IMR-90 (cell line): ENCODE measurements around the gene MRPL51. TPM values are rescaled to one million over a fixed set of nuclear protein-coding genes. Genes with fewer than 3 reads are reported as not detected.

ENCODE experiments used
- ATAC-seq: fragments of 200-7000 bp; cut with Tn5 transposase; 2 replicates; pipeline ENCODE4 v1.9.1; 2020; ENCODE audit warnings: low read depth, mild to moderate bottlenecking, moderate library complexity
- BruUV-seq: library from RNA; stranded (reverse); fragments of 400-500 nt; replicated peaks from 2 replicates; lab custom pipeline; 2021; lab: Mats Ljungman, UMichigan
- CTCF ChIA-PET: fragments of 300-600 bp; formaldehyde crosslinking; extraction: SDS; loops from one replicate; lab custom pipeline; 2021; ENCODE audit warnings: antibody characterized with exemption; lab: Yijun Ruan, JAX
- POLR2A ChIA-PET: fragments of 300-600 bp; sonication (Branson Sonifier 250); formaldehyde crosslinking; loops from one replicate; lab custom pipeline; 2022; ENCODE audit warnings: antibody characterized with exemption; ENCODE audit not compliant: unreplicated experiment; lab: Charles Lee
- DNase-seq: peaks from one replicate; pipeline ENCODE4 v3.0.0; 2013
- H2AFZ ChIP-seq: replicated peaks from 2 replicates; pipeline ENCODE3; 2013; ENCODE audit warnings: low read length, mild to moderate bottlenecking; ENCODE audit not compliant: poor library complexity
- H2AK5ac ChIP-seq: 2 replicates; pipeline ENCODE4 v1.6.1; 2013; ENCODE audit warnings: low read depth, low read length, inconsistent platforms
- H2AK9ac ChIP-seq: replicated peaks from 2 replicates; pipeline ENCODE3; 2013; ENCODE audit warnings: mild to moderate bottlenecking, low read depth, low read length, moderate library complexity; ENCODE audit not compliant: poor library complexity
- H2BK120ac ChIP-seq: 2 replicates; pipeline ENCODE4 v1.6.1; 2013; ENCODE audit warnings: low read depth, low read length, inconsistent platforms
- H2BK15ac ChIP-seq: 3 replicates; pipeline ENCODE4 v1.6.1; 2013; ENCODE audit warnings: low read depth, low read length, inconsistent platforms
- H2BK20ac ChIP-seq: 2 replicates; pipeline ENCODE4 v1.6.1; 2013; ENCODE audit warnings: low read depth, mild to moderate bottlenecking, inconsistent platforms, low read length, moderate library complexity
- H2BK5ac ChIP-seq: 2 replicates; pipeline ENCODE4 v1.6.1; 2013; ENCODE audit warnings: mild to moderate bottlenecking, low read depth, low read length, inconsistent platforms; ENCODE audit not compliant: poor library complexity, severe bottlenecking
- H3K14ac ChIP-seq: replicated peaks from 2 replicates; pipeline ENCODE4 v1.6.1; 2013; ENCODE audit warnings: low read depth, low read length, inconsistent platforms
- H3K18ac ChIP-seq: 2 replicates; pipeline ENCODE4 v1.6.1; 2013; ENCODE audit warnings: low read depth, low read length, control low read depth
- H3K23ac ChIP-seq: 2 replicates; pipeline ENCODE4 v1.6.1; 2013; ENCODE audit warnings: low read depth, low read length, inconsistent platforms
- H3K27ac ChIP-seq: 2 replicates; pipeline ENCODE4 v1.5.1; 2013; ENCODE audit warnings: mild to moderate bottlenecking, control low read depth, low read length; ENCODE audit not compliant: insufficient read depth
- H3K27me3 ChIP-seq: 2 replicates; pipeline ENCODE4 v1.6.1; 2013; ENCODE audit warnings: low read length; ENCODE audit not compliant: control insufficient read depth, insufficient read depth
- H3K36me3 ChIP-seq: 2 replicates; pipeline ENCODE4 v1.6.1; 2013; ENCODE audit warnings: low read length, mixed read lengths; ENCODE audit not compliant: control insufficient read depth, insufficient read depth
- H3K4ac ChIP-seq: 2 replicates; pipeline ENCODE4 v1.6.1; 2013; ENCODE audit warnings: low read depth, low read length, inconsistent platforms
- H3K4me1 ChIP-seq: 2 replicates; pipeline ENCODE4 v1.6.1; 2013; ENCODE audit warnings: low read length, mixed read lengths; ENCODE audit not compliant: control insufficient read depth, insufficient read depth
- H3K4me2 ChIP-seq: 2 replicates; pipeline ENCODE4 v1.6.1; 2013; ENCODE audit warnings: low read depth, mild to moderate bottlenecking, control low read depth, low read length, moderate library complexity
- H3K4me3 ChIP-seq: 2 replicates; pipeline ENCODE4 v1.5.1; 2013; ENCODE audit warnings: low read depth, mild to moderate bottlenecking, control low read depth, low read length, moderate library complexity; ENCODE audit not compliant: insufficient read depth
- H3K56ac ChIP-seq: 2 replicates; pipeline ENCODE4 v1.6.1; 2013; ENCODE audit warnings: low read length, inconsistent platforms; ENCODE audit not compliant: insufficient read depth; ENCODE audit errors: extremely low read depth
- H3K79me1 ChIP-seq, 2 experiments: 2 replicates each; pipeline ENCODE4 v1.6.1; 2013; ENCODE audit warnings: low read length in 2 of 2, inconsistent platforms in 1 of 2, low read depth in 1 of 2
- H3K9ac ChIP-seq: 2 replicates; pipeline ENCODE4 v1.6.1; 2013; ENCODE audit warnings: low read depth, low read length, control low read depth
- H3K9me1 ChIP-seq: 2 replicates; pipeline ENCODE4 v1.6.1; 2013; ENCODE audit warnings: low read length, inconsistent platforms; ENCODE audit not compliant: insufficient read depth
- H3K9me3 ChIP-seq: 2 replicates; pipeline ENCODE4 v1.6.1; 2013; ENCODE audit warnings: low read length; ENCODE audit not compliant: control insufficient read depth, insufficient read depth
- H4K20me1 ChIP-seq: 2 replicates; pipeline ENCODE4 v1.6.1; 2013; ENCODE audit warnings: low read length, inconsistent platforms; ENCODE audit not compliant: insufficient read depth
- H4K5ac ChIP-seq: 2 replicates; pipeline ENCODE4 v1.6.1; 2013; ENCODE audit warnings: mild to moderate bottlenecking, low read depth, low read length, control low read depth
- H4K8ac ChIP-seq, 2 experiments: 2 replicates each; pipeline ENCODE4 v1.6.1; 2013; ENCODE audit warnings: low read depth in 2 of 2, low read length in 2 of 2, control low read depth in 1 of 2, inconsistent platforms in 1 of 2
- H4K91ac ChIP-seq: 2 replicates; pipeline ENCODE4 v1.6.1; 2013; ENCODE audit warnings: low read depth, low read length, inconsistent platforms; ENCODE audit not compliant: insufficient read depth
- CHD1 ChIP-seq: IDR thresholded peaks from 2 replicates; pipeline ENCODE4 v1.6.1; 2012; ENCODE audit warnings: low read depth, low read length, improper control_type of control experiment
- MAFK ChIP-seq: IDR thresholded peaks from 2 replicates; pipeline ENCODE4 v1.6.1; 2012; ENCODE audit warnings: low read depth, low read length, improper control_type of control experiment
- MAZ ChIP-seq: IDR thresholded peaks from 2 replicates; pipeline ENCODE4 v1.6.1; 2012; ENCODE audit warnings: low read depth, mild to moderate bottlenecking, low read length, improper control_type of control experiment, moderate library complexity, borderline replicate concordance
- NFE2L2 ChIP-seq: fragments of 150-350 bp; IDR thresholded peaks from 2 replicates; pipeline ENCODE4 v1.6.1; 2016; ENCODE audit warnings: low read depth, mild to moderate bottlenecking, low read length
- POLR2A ChIP-seq: IDR thresholded peaks from 2 replicates; pipeline ENCODE4 v1.6.1; 2012; ENCODE audit warnings: mild to moderate bottlenecking, low read depth, low read length
- RAD21 ChIP-seq: IDR thresholded peaks from 2 replicates; pipeline ENCODE4 v1.6.1; 2012; ENCODE audit warnings: low read length, improper control_type of control experiment
- SMC3 ChIP-seq: fragments of 150-350 bp; IDR thresholded peaks from 2 replicates; pipeline ENCODE4 v1.6.1; 2016; ENCODE audit warnings: low read depth, mild to moderate bottlenecking, antibody characterized with exemption, low read length, moderate library complexity
- WGBS, 2 experiments: methylation state at CpG; one replicate each; pipeline versions ENCODE4 v1.1.5 to v1.1.7; 2013; ENCODE audit warnings: missing lambda C conversion rate in 2 of 2; ENCODE audit not compliant: insufficient read length in 1 of 2; ENCODE audit errors: extremely low coverage in 2 of 2; 5-methylcytosine and 5-hydroxymethylcytosine counted together
- dilution Hi-C: fragments of 300-500 bp; cut with HindIII; formaldehyde crosslinking; loops from one replicate; pipeline ENCODE4 v1.14.3; 2018; ENCODE audit warnings: low sequenced_read_pairs; ENCODE audit not compliant: unreplicated experiment
- in situ Hi-C: fragments of 300-500 bp; cut with MboI; formaldehyde crosslinking; loops from 3 replicates; pipeline ENCODE4 v1.14.3; 2019; ENCODE audit warnings: low sequenced_read_pairs, inconsistent platforms, mixed read lengths
- intact Hi-C: fragments of 100-400 bp; cut with micrococcal nuclease; formaldehyde crosslinking; loops from 2 replicates; pipeline ENCODE4 v1.10.0; 2022
- polyA plus RNA-seq, 3 experiments: library from polyadenylated mRNA; depleted of rRNA; stranded (reverse); fragments of >200 nt; gene quantifications; 2 replicates each; pipeline ENCODE4 v1.2.3, GENCODE V29; 2012; ENCODE audit warnings: low replicate concordance in 1 of 3
- total RNA-seq: library from RNA; depleted of rRNA; stranded (reverse); fragments of >200 nt; gene quantifications from 2 replicates; pipeline ENCODE4 v1.2.3, GENCODE V29; 2012
- TF ChIP-seq, protein P1 (sequence below): fragments of 150-350 bp; IDR thresholded peaks from 2 replicates; pipeline ENCODE4 v1.6.1; 2017; ENCODE audit warnings: mild to moderate bottlenecking, antibody characterized with exemption, low read length, low read depth
- TF ChIP-seq, protein P2 (sequence below): conservative IDR thresholded peaks from 2 replicates; pipeline ENCODE4 v1.5.1; 2012; ENCODE audit warnings: mild to moderate bottlenecking, low read depth, low read length, improper control_type of control experiment

Gene MRPL51
- total and polyA plus RNA-seq, 2 of the 4 experiments (the other 2 are of a cell fraction), result 80.1 to 160 TPM

DNA sequence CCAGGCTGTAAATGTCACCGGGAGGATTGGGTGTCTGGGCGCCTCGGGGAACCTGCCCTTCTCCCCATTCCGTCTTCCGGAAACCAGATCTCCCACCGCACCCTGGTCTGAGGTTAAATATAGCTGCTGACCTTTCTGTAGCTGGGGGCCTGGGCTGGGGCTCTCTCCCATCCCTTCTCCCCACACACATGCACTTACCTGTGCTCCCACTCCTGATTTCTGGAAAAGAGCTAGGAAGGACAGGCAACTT, 42.6 kb upstream of the MRPL51 start:
- peaks cover 1 to 64% of the 10 kb centered on the region in 2 experiments; a peak in 3 of 4 replicates for H3K79me1 ChIP-seq
- H2BK120ac ChIP-seq, result no peak overlapping the region
- H3K9ac ChIP-seq, result peak overlapping the region; percentile 92
- H4K5ac ChIP-seq, result no peak overlapping the region
- WGBS, 2 experiments, result no CpG with 5 or more reads among the region's 6 CpGs
- H3K14ac ChIP-seq, result peak overlapping the region; percentile 95
- ChIA-PET POLR2A (interaction anchor here (0.6 to 2.9 kb wide), 3 partner anchors 15 to 67 kb away, joined by 3 to 48 read pairs (median 4); no protein-coding TSS in a partner anchor), CTCF (interaction anchor here (0.9 to 1.1 kb wide), 2 partner anchors 35 to 42 kb away, joined by 3 read pairs; partner anchors contain the start of gene MRPL51)
- H2BK20ac ChIP-seq, result no peak overlapping the region
- H3K4me1 ChIP-seq, result peaks cover 16% of the 10 kb centered on the region
- H3K27ac ChIP-seq, result peak overlapping the region; percentile 93
- 0 out of 2 replicates have a peak overlapping the region, but pooled peaks have one; percentile 2 for H3K18ac ChIP-seq
- H4K8ac ChIP-seq, result no peak overlapping the region; a peak in 1 of 4 replicates
- no peak for ATAC-seq
- no peaks in the 10 kb centered on the region for H3K9me3 ChIP-seq
- in situ Hi-C loops (no loop called here), intact Hi-C loops (no loop called here), dilution Hi-C loops (no loop called here)
- peak overlapping the region; percentile 85 for H2BK5ac ChIP-seq
- 0 out of 2 replicates have a peak overlapping the region, but pooled peaks have one; percentile 37 for H2AK5ac ChIP-seq
- H2AFZ ChIP-seq, result peak overlapping the region; percentile 69
- peak overlapping the region; percentile 75; the same call in 1 of the 2 replicates for H3K56ac ChIP-seq
- peak overlapping the region; percentile 57 for H4K91ac ChIP-seq
- peaks cover 63% of the 10 kb centered on the region for H4K20me1 ChIP-seq
- no peak overlapping the region for H2BK15ac ChIP-seq
- H3K4me2 ChIP-seq, result peak overlapping the region; percentile 89
- BruUV-seq, result no TSS peak
- H3K27me3 ChIP-seq, result no peaks in the 10 kb centered on the region
- no peaks in the 10 kb centered on the region for H3K9me1 ChIP-seq
- H2AK9ac ChIP-seq, result peak overlapping the region; percentile 98
- TF ChIP-seq, protein P1, sequence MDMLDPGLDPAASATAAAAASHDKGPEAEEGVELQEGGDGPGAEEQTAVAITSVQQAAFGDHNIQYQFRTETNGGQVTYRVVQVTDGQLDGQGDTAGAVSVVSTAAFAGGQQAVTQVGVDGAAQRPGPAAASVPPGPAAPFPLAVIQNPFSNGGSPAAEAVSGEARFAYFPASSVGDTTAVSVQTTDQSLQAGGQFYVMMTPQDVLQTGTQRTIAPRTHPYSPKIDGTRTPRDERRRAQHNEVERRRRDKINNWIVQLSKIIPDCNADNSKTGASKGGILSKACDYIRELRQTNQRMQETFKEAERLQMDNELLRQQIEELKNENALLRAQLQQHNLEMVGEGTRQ, result no peak
- no peak for TF ChIP-seq CHD1
- TF ChIP-seq MAZ, result no peak
- no peak for TF ChIP-seq POLR2A
- TF ChIP-seq MAFK, result no peak
- no peak for TF ChIP-seq SMC3
- TF ChIP-seq, protein P2, sequence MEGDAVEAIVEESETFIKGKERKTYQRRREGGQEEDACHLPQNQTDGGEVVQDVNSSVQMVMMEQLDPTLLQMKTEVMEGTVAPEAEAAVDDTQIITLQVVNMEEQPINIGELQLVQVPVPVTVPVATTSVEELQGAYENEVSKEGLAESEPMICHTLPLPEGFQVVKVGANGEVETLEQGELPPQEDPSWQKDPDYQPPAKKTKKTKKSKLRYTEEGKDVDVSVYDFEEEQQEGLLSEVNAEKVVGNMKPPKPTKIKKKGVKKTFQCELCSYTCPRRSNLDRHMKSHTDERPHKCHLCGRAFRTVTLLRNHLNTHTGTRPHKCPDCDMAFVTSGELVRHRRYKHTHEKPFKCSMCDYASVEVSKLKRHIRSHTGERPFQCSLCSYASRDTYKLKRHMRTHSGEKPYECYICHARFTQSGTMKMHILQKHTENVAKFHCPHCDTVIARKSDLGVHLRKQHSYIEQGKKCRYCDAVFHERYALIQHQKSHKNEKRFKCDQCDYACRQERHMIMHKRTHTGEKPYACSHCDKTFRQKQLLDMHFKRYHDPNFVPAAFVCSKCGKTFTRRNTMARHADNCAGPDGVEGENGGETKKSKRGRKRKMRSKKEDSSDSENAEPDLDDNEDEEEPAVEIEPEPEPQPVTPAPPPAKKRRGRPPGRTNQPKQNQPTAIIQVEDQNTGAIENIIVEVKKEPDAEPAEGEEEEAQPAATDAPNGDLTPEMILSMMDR, result no peak
- TF ChIP-seq NFE2L2, result no peak
- no peak for TF ChIP-seq RAD21
- peaks cover 50% of the 10 kb centered on the region for H3K36me3 ChIP-seq
- peak overlapping the region; percentile 92 for H3K23ac ChIP-seq
- no peak for DNase-seq
- peak overlapping the region; percentile 82 for H3K4ac ChIP-seq
- peak overlapping the region; percentile 66 for H3K4me3 ChIP-seq
